Measurements from ENCODE around the gene THYN1. TPM values are rescaled to one million over a fixed set of nuclear protein-coding genes. Genes with fewer than 3 reads are reported as not detected.

THYN1 gene
- polyA plus RNA-seq, 1 donor (not counting 4 experiments of a cell fraction or from before 2014, with no cell fraction given), result 45.8 TPM

DNA sequence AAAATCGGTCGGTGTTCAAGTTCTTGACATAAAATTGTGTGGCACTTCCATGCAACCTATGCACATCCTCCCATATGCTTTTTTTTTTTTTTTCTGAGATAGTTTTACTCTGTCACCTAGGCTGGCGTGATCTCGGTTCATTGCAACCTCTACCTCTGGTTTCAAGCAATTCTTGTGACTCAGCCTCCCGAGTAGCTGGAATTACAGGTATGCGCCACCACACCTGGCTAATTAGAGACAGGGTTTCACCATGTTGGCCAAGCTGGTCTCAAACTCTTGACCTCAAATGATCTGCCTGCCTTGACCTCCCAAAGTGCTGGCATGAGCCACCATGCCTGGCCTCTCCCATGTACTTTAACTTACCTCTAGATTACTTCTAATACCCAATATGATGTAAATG is 38.0 kb upstream of the THYN1 start:
- Histone ChIP-seq H3K27ac (ENCODE audit: control insufficient read depth, insufficient read depth, low read length) (no peak overlapping the region), H3K9me1 (ENCODE audit: control insufficient read depth, extremely low read depth, insufficient read depth, low read length) (no peaks in the 10 kb centered on the region), H3K4me1 (ENCODE audit: control insufficient read depth, extremely low read depth, insufficient read depth, low read length) (no peaks in the 10 kb centered on the region), H2AFZ (ENCODE audit: control insufficient read depth, low read length) (no peak overlapping the region), H3K4me3 (ENCODE audit: control insufficient read depth in 2 of 3, extremely low read depth in 1 of 3, insufficient read depth in 2 of 3, low read depth in 1 of 3, low read length in 3 of 3) (no peak overlapping the region), H3K27me3 (ENCODE audit: control insufficient read depth, extremely low read depth, insufficient read depth, low read length) (no peaks in the 10 kb centered on the region), H3K9ac (ENCODE audit: control insufficient read depth, extremely low read depth, insufficient read depth, low read length) (no peak overlapping the region), H3K4me2 (ENCODE audit: control insufficient read depth, extremely low read depth, insufficient read depth, low read depth, low read length) (no peak overlapping the region), H3K9me3 (ENCODE audit: control insufficient read depth, low read depth, low read length) (no peaks in the 10 kb centered on the region), H3K79me2 (ENCODE audit: control insufficient read depth, insufficient read depth, low read length) (no peaks in the 10 kb centered on the region), H4K20me1 (ENCODE audit: control insufficient read depth, extremely low read depth, insufficient read depth, low read length) (peaks cover 2% of the 10 kb centered on the region), H3K36me3 (ENCODE audit: control insufficient read depth in 2 of 2, extremely low read depth in 1 of 2, insufficient read depth in 2 of 2, low read length in 2 of 2) (no peaks in the 10 kb centered on the region)
- FAIRE-seq (no peak), DNase-seq (ENCODE audit: low read depth, low spot score) (no peak)
- dilution Hi-C loops (cut with MboI; ENCODE audit: extremely low pct_ligation_motif_present, low sequenced_read_pairs), result no loop called here
- TF ChIP-seq EZH2 (IDR thresholded peaks at IDR 0.05; ENCODE audit: low read length), result no peak
- TF ChIP-seq CTCF (optimal IDR thresholded peaks at IDR 0.05 in 1 of 3, IDR thresholded peaks at IDR 0.05 in 1 of 3, conservative IDR thresholded peaks at IDR 0.05 in 1 of 3; ENCODE audit: extremely low read depth in 1 of 3, insufficient read depth in 2 of 3, low read length in 3 of 3), result no peak

DNA sequence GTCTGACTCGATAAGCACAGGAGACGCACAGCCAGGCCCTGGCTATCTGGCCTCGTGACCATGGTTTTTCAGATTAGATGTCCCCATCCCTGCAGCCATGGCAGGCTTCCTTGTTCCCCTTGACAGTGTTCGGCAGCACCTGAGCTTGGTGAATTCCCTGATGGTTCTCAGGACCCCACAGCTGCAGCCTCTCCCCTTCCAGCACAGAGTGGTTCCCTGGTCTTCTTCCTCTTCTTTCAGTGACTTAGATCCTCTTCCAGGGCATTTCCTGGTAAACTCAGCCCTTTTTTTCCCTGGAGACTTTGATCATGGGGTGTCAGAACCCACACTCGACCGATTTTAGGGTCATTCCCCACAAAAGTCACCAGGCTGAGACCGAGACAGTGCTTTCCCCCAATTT is 37.5 kb upstream of the THYN1 start:
- H3K9me1 ChIP-seq (ENCODE audit: control insufficient read depth, extremely low read depth, insufficient read depth, low read length), result no peaks in the 10 kb centered on the region

More for the DNA sequence above, 37.5 kb upstream of the THYN1 start:
- Histone ChIP-seq H3K79me2 (ENCODE audit: control insufficient read depth, insufficient read depth, low read length) (no peaks in the 10 kb centered on the region), H2AFZ (ENCODE audit: control insufficient read depth, low read length) (no peak overlapping the region), H3K4me3 (ENCODE audit: control insufficient read depth in 2 of 3, extremely low read depth in 1 of 3, insufficient read depth in 2 of 3, low read depth in 1 of 3, low read length in 3 of 3) (no peak overlapping the region), H3K27ac (ENCODE audit: control insufficient read depth, insufficient read depth, low read length) (no peak overlapping the region), H4K20me1 (ENCODE audit: control insufficient read depth, extremely low read depth, insufficient read depth, low read length) (peaks cover 2% of the 10 kb centered on the region), H3K27me3 (ENCODE audit: control insufficient read depth, extremely low read depth, insufficient read depth, low read length) (no peaks in the 10 kb centered on the region), H3K4me2 (ENCODE audit: control insufficient read depth, extremely low read depth, insufficient read depth, low read depth, low read length) (no peak overlapping the region), H3K36me3 (ENCODE audit: control insufficient read depth in 2 of 2, extremely low read depth in 1 of 2, insufficient read depth in 2 of 2, low read length in 2 of 2) (no peaks in the 10 kb centered on the region), H3K9me3 (ENCODE audit: control insufficient read depth, low read depth, low read length) (no peaks in the 10 kb centered on the region), H3K4me1 (ENCODE audit: control insufficient read depth, extremely low read depth, insufficient read depth, low read length) (no peaks in the 10 kb centered on the region), H3K9ac (ENCODE audit: control insufficient read depth, extremely low read depth, insufficient read depth, low read length) (no peak overlapping the region)
- FAIRE-seq (no peak), DNase-seq (ENCODE audit: low read depth, low spot score) (no peak)
- dilution Hi-C loops (cut with MboI; ENCODE audit: extremely low pct_ligation_motif_present, low sequenced_read_pairs), result no loop called here
- no peak for TF ChIP-seq CTCF (optimal IDR thresholded peaks at IDR 0.05 in 1 of 3, IDR thresholded peaks at IDR 0.05 in 1 of 3, conservative IDR thresholded peaks at IDR 0.05 in 1 of 3; ENCODE audit: extremely low read depth in 1 of 3, insufficient read depth in 2 of 3, low read length in 3 of 3)
- TF ChIP-seq EZH2 (IDR thresholded peaks at IDR 0.05; ENCODE audit: low read length), result no peak

Measured in keratinocyte (primary cell).